COLO668 (cell line): ENCODE results near the gene ARAP3.
A peak's percentile ranks its signal among the peaks of the same experiment; 100 is the strongest.
"Not testable (repeated sequence)": the region's sequence is repeated elsewhere in the genome, so short reads cannot be mapped to it uniquely, and the experiment has no call there.

Source experiments
- DNase-seq: peaks from one replicate; lab custom pipeline; 2025; ENCODE audit not compliant: unreplicated experiment; lab: John Stamatoyannopoulos, UW

ARAP3 gene

DNA sequence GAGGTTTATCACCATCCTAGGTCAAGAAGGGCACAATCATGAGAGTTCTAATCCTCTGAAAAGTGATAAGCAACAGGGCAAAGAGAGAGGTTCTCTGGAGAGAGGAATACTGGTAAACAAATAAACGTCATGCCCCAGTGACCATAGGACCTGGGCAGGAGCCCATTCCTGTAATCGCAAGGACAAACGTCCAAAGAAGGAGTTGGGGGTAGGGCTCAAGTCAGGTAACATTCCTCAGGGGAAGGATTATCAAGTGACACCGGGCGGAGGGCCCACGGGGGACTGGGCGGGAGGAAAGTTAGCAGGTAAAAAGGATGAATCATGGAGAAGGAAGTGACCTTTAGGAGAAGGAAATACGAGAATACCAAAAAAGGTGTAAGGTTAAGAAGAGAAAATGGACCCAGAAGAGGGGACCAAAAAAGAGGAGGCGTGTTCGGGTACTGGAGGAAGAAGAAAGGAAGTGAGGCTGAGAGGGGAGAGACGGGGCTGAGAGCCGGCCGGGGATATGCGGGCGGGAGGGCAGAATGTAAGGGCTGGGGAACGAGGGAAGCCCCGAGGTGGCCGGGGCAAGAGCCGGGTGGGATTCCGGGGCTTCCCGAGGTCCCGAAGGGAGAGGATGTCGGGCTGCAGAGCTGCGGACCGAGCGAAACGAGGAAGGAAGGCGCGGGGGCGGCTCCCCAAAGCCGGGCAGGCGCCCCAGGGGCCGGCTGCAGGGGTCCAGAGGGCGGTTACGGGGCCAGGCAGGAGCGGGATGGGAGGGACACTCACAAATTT, 63.8 kb downstream of the ARAP3 start:
- DNase-seq, result peak; percentile 41

DNA sequence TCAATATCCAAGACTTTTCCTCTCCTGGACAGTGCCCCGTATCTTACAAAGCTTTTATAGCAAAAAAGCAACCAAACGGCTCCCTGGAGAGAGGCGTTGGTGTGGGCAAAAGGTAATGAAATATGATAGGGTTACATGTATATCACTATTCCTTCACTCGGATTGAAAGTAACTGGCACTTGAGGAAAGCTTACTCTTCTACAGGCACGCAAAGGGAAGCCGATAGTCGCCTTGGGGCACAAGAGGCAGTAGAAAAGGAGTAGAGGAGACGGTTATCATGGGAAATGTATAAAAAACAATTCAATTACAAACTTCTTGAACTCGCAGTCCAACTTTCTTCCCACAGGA, 64.4 kb downstream of the ARAP3 start:
- no peak for DNase-seq

DNA sequence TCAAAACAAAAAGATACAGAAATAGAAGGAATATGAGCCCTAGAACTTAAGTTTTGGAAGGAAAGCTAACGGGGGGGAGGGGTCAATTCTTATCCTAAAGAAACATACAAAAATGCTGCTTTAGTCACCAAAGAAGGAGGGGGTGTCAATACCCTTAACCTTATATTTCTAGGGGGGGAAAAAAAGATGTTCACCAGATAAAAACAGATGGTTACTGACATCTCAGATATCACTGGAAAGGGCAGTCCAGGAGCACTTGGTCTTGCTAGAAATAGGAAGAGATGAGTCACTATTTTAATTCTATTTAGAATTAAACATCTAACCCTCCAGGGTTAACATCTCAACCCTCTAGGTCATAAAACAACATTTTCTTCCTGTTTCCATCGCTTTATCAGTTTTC, 64.9 kb downstream of the ARAP3 start:
- no peak for DNase-seq

DNA sequence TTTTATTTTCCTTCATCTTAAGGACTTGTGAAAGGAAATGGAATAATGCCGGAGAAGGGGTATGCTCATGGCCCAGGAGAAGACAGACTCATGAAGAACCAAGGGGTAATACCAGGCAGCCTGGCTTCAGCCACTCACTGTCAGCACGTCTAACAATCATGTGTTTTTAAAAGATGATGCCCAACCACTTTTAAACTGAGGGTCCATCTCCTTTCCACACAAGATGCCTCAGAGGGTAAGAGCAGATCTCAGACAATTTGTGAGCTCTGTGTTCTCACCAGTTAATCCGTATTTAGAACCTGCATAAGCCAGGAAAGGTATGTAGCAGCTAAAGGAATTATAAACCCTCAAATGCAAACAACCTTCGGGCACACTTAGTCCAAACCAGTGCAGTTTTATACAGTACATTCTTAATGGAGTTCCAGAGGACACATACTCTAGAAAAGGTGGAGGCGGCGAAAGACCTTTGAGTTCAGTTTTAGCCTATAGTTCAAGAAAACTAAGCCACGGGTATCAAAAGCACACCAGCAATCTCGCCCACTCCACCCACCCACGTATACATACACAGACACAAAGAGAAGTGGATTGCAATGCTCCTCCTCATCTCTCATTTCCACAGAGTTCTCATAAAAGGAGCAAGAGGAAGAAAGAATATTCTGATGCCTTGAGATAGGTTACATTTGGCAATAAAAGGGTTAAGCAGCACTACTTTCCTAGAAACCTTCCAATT, 65.9 kb downstream of the ARAP3 start:
- no peak for DNase-seq

DNA sequence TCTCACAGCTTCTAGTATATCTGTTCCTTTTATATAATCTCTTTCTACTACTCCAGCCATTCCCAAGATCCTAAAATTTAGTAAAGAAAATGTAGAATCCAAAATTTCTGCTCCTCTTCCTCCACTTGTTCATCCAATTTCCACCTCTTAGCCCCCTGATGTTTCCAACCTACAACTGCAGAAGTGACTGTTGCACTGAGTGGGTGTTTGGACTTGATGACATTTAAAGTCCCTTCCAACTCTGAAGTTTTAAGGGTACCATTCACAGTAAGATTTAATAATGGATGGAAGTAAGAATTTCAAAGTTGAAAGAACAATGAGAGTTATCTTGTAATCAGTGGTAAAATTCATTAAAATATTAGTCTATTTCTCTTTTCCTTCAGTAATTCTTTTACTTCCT, 68.7 kb downstream of the ARAP3 start:
- DNase-seq, result no peak

DNA sequence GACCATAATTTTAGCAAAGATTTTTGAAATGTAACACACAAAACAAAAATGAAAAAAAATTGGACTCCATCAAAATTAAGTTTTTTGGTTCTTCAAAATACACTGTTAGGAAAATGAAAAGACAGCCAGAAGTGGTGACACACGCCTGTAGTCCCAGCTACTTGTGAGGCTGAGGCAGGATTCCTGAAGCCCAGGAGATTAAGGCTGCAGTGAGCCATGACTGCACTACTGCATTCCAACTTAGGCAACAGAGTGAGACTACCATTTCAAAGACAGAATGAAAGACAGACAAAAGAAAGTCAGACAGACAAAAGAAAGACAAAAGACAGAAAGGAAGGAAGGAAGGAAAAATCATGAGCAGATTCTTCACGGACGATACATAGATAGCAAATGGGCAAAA, 70.7 kb downstream of the ARAP3 start:
- DNase-seq, result no peak

DNA sequence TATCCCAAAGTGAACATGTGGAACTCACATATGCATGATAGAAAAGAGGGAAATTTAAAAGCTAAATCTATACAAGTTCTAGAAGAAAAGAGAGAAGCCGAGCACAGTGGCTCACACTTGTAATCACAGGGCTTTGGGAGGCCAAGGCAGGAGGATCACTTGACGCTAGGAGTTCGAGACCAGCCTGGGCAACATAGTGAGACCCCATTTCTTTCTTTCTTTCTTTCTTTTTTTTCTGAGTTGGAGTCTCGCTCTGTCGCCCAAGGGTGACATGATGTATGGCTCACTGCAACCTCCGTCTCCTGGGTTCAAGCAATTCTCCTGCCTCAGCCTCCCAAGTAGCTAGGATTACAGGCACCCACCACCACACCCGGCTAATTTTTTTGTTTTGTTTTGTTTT, 72.1 kb downstream of the ARAP3 start:
- DNase-seq, result not testable (repeated sequence)

DNA sequence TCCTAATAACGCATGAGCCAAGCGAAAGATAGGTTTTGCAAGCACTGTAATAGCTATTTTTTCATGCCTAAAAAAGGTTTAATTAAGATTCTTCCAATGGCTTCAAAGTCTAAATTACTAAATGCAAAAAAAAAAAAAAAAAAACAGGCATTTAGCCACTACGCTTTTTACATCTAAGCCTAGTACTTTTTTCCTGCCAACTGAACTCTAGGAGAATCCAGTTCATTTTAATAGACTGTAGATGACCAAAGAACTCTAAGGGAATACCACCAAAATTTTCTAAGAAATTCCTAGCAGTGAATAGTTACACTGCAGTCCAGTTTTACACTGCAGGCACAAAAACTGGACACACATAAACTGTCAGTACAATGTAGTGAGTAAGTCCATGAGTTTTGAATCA, 73.0 kb downstream of the ARAP3 start:
- no peak for DNase-seq

DNA sequence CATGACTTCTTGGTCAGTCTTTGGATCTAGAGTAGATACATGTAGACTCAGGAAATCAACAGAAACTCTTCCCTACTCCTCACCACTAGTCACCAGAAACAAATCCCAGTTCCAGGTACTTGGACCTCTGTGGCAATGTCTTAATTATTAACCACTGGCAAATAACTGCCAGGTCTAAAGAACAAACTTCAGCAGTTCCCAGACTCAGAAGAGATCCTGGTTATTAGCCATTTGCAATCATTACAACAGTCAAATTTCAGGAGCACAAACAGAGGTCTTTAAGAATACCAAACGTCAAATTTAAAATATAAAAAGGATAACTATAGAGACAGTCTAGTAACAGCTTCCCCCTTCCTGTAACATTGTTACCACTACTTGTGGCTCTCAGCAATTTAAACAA, 73.5 kb downstream of the ARAP3 start:
- DNase-seq, result no peak

DNA sequence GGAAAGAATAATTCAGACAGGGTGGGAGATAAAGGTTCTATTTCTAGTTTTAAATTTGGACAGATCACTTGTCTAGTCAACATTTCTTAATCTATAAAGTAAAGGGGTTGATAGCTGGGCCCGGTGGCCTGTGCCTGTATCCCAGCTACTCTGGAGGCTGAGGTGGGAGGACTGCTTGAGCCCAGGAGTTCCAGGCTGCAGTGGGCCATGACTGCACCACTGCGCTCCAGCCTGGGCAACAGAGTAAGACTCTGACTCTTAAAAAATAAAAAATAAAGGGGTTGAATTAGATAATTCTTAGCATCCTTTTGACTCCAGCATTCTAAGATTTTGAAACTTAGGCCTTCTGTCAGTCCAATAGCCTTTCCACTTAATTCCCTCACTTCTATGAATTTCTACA, 74.0 kb downstream of the ARAP3 start:
- DNase-seq, result no peak

DNA sequence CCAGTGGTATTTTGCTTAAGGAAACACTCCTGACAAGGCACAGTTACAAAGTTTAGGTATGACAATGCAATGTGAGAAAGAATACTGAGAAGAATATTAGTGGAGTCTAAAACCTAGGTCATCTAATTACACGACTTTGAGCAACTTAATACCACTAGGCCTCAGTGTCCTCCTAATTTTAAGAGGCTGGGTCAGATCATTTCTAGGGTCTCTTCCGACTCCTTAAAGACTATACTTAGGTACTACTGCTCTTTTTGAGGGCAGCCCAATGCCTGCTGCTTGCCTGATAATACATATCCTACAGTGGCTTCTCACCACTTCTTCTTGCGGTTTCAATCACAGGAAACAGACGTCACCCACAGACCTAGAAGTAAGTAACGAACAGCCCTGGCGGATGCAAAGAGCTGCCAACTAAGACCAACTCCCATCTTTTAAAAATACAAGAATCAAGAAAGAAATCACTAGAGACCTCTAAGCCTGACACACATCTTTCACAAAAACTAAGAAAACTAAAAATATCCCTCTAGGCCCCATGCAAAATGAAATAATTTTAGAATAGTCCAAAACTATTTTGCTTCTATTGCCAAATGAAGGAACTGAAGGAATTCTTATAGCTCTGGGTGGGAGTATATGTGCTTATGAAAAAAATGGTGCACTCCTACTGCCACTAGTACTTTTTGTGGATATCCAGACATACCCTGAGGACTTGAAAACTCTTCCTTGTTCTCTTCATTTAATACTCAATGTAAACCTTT, 76.3 kb downstream of the ARAP3 start:
- no peak for DNase-seq

DNA sequence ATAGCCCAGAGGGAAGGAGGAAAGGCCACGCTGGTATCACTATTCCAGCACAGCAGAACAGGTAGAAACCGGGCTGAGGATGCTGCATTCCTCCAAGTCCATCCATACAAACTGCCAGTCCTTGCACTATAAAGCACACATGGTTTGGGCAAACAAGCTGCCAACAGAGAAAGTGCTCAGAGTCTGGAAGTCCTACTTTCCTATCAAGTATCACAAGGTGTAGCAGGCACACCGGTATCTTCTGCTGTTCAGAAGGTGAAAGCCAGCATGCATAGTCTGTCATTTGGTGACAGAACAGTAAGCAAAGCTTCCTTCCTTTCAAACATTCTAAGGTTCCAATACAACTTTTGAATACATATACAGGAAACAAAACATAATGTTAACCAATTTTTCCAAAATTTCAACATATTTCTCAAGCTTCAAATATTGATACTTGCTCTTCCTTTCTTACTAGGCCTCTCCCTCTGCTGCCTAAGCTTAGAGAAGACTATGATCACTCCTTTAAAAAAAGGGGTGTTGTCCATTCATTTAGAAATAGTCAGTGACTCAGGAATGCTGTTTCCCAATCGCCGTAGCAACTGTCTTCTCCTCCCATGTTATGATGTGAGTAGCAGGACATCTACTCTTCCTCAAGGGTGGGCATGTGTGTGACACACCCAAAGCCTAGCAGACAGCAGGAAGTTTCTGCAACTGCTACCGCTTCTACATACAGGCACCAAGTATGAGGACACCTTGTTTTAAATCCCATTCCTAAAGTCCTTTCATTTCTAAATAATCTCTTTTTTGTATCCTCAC, 77.9 kb downstream of the ARAP3 start:
- DNase-seq, result no peak
